H1 (cell line): ENCODE measurements around the gene LAPTM4A. TPM values are rescaled to one million over a fixed set of nuclear protein-coding genes. Genes with fewer than 3 reads are reported as not detected.

Source experiments
- CTCF ChIA-PET: fragments of 300-600 bp; sonication (Branson Sonifier 250); formaldehyde crosslinking; loops from one replicate; lab custom pipeline; 2021; ENCODE audit not compliant: partially characterized antibody; lab: Charles Lee
- POLR2A ChIA-PET: fragments of 300-600 bp; sonication (Branson Sonifier 250); formaldehyde crosslinking; loops from one replicate; lab custom pipeline; 2021; ENCODE audit warnings: inconsistent platforms; ENCODE audit not compliant: partially characterized antibody; lab: Charles Lee
- DNase-seq, 2 experiments: peaks; one replicate each; pipeline versions ENCODE4 v3.0.0 to v3.0.0-alpha.2; 2010 to 2022; ENCODE audit warnings: low spot score in 2 of 2, low read depth in 1 of 2, mixed read lengths in 1 of 2
- FAIRE-seq: peaks from 2 replicates; lab custom pipeline; 2011; peaks lifted over from hg19 to GRCh38; lab: Jason Lieb, UNC
- H2AFZ ChIP-seq: 2 replicates; pipeline ENCODE4 v1.8.1; 2012; ENCODE audit warnings: low read length, inconsistent platforms
- H2AK5ac ChIP-seq: 2 replicates; pipeline ENCODE4 v1.6.1; 2013; ENCODE audit warnings: low read depth, low read length
- H2BK120ac ChIP-seq: replicated peaks from 2 replicates; pipeline ENCODE3; 2013; ENCODE audit warnings: low read depth, low read length, inconsistent platforms
- H2BK12ac ChIP-seq: 2 replicates; pipeline ENCODE4 v1.6.1; 2013; ENCODE audit warnings: low read depth, low read length
- H2BK15ac ChIP-seq: 2 replicates; pipeline ENCODE4 v1.6.1; 2013; ENCODE audit warnings: low read length
- H2BK20ac ChIP-seq: 2 replicates; pipeline ENCODE4 v1.6.1; 2013; ENCODE audit warnings: low read length
- H2BK5ac ChIP-seq: 2 replicates; pipeline ENCODE4 v1.6.1; 2013; ENCODE audit warnings: low read depth, low read length
- H3K14ac ChIP-seq: 2 replicates; pipeline ENCODE4 v1.6.1; 2013; ENCODE audit warnings: inconsistent platforms; ENCODE audit not compliant: insufficient read length
- H3K18ac ChIP-seq: 2 replicates; pipeline ENCODE4 v1.6.1; 2013; ENCODE audit warnings: low read length; ENCODE audit errors: extremely low read depth
- H3K23ac ChIP-seq: 2 replicates; pipeline ENCODE4 v1.6.1; 2013; ENCODE audit warnings: inconsistent platforms; ENCODE audit not compliant: insufficient read length
- H3K23me2 ChIP-seq: 2 replicates; pipeline ENCODE4 v1.6.1; 2013; ENCODE audit warnings: low read depth, low read length
- H3K27ac ChIP-seq: 2 replicates; pipeline ENCODE4 v1.6.1; 2011; ENCODE audit warnings: low read depth, low read length, inconsistent platforms
- H3K27me3 ChIP-seq, 4 experiments: replicated peaks in 1 of 4; 1 replicate in 1 of 4; 2 replicates in 3 of 4; pipeline versions ENCODE4 v1.6.1 to v1.8.1; 2011 to 2013; ENCODE audit warnings: low read length in 3 of 4, mild to moderate bottlenecking in 3 of 4, inconsistent platforms in 2 of 4, mixed read lengths in 2 of 4, moderate library complexity in 1 of 4; ENCODE audit not compliant: control insufficient read depth in 3 of 4, insufficient read depth in 3 of 4; ENCODE audit errors: extremely low read depth in 1 of 4
- H3K36me3 ChIP-seq, 4 experiments: 2 replicates each; pipeline versions ENCODE4 v1.6.1 to v1.8.1; 2011 to 2013; ENCODE audit warnings: mild to moderate bottlenecking in 4 of 4, low read length in 3 of 4, moderate library complexity in 2 of 4, control low read depth in 1 of 4, inconsistent platforms in 1 of 4; ENCODE audit not compliant: insufficient read depth in 4 of 4, control insufficient read depth in 2 of 4
- H3K4ac ChIP-seq: replicated peaks from 2 replicates; pipeline ENCODE3; 2013; ENCODE audit warnings: low read length, low read depth, mixed read lengths, inconsistent platforms; ENCODE audit not compliant: insufficient read length
- H3K4me1 ChIP-seq, 4 experiments: replicated peaks in 1 of 4; 1 replicate in 1 of 4; 2 replicates in 3 of 4; pipeline versions ENCODE4 v1.6.1 to v1.8.1; 2011 to 2013; ENCODE audit warnings: low read length in 3 of 4, inconsistent platforms in 2 of 4, mixed read lengths in 1 of 4; ENCODE audit not compliant: insufficient read depth in 4 of 4, control insufficient read depth in 3 of 4
- H3K4me2 ChIP-seq, 2 experiments: 2 replicates each; pipeline versions ENCODE4 v1.6.1 to v1.8.1; 2011 to 2013; ENCODE audit warnings: low read depth in 2 of 2, low read length in 2 of 2, control low read depth in 1 of 2, inconsistent platforms in 1 of 2, mild to moderate bottlenecking in 1 of 2; ENCODE audit not compliant: insufficient read depth in 1 of 2
- H3K4me3 ChIP-seq, 4 experiments: fragments of 200-600, 300-600 bp in 1 of 4; sonication (generic), shearing (Covaris generic), sonication (Bioruptor Twin) in 1 of 4; 2 replicates each; pipeline versions ENCODE4 v1.5.1 to v1.8.1; 2011 to 2016; ENCODE audit warnings: low read length in 4 of 4, low read depth in 3 of 4, control low read depth in 2 of 4, inconsistent platforms in 2 of 4, mild to moderate bottlenecking in 2 of 4, mixed read lengths in 1 of 4, moderate library complexity in 1 of 4; ENCODE audit not compliant: insufficient read depth in 2 of 4; ENCODE audit errors: extremely low read depth in 1 of 4
- H3K56ac ChIP-seq: replicated peaks from 2 replicates; pipeline ENCODE3; 2013; ENCODE audit warnings: low read depth, mild to moderate bottlenecking, mixed read lengths, low read length, inconsistent platforms; ENCODE audit not compliant: insufficient read length
- H3K79me1 ChIP-seq: 2 replicates; pipeline ENCODE4 v1.6.1; 2013; ENCODE audit warnings: low read depth, low read length, control low read depth
- H3K79me2 ChIP-seq, 2 experiments: 2 replicates each; pipeline versions ENCODE4 v1.6.1 to v1.8.1; 2012 to 2013; ENCODE audit warnings: low read length in 2 of 2, mild to moderate bottlenecking in 2 of 2, inconsistent platforms in 1 of 2; ENCODE audit not compliant: insufficient read depth in 2 of 2, control insufficient read depth in 1 of 2
- H3K9ac ChIP-seq, 4 experiments: replicated peaks in 1 of 4; 1 replicate in 1 of 4; 2 replicates in 3 of 4; pipeline versions ENCODE4 v1.6.1 to v1.8.1; 2011 to 2013; ENCODE audit warnings: low read depth in 3 of 4, low read length in 3 of 4, control low read depth in 2 of 4, mild to moderate bottlenecking in 2 of 4, moderate library complexity in 2 of 4, inconsistent platforms in 1 of 4; ENCODE audit errors: extremely low read depth in 1 of 4
- H3K9me3 ChIP-seq, 2 experiments: 2 replicates each; pipeline versions ENCODE4 v1.6.1 to v1.8.1; 2012 to 2013; ENCODE audit warnings: mild to moderate bottlenecking in 2 of 2, moderate library complexity in 2 of 2, control low read depth in 1 of 2, inconsistent platforms in 1 of 2, low read depth in 1 of 2, low read length in 1 of 2, mixed read lengths in 1 of 2; ENCODE audit not compliant: insufficient read depth in 2 of 2
- H4K20me1 ChIP-seq, 2 experiments: replicated peaks in 1 of 2; 2 replicates each; pipeline versions ENCODE3 to v1.8.1; 2011 to 2013; ENCODE audit warnings: inconsistent platforms in 2 of 2, low read length in 2 of 2, mild to moderate bottlenecking in 1 of 2; ENCODE audit not compliant: insufficient read depth in 2 of 2, control insufficient read depth in 1 of 2
- H4K5ac ChIP-seq: 2 replicates; pipeline ENCODE4 v1.6.1; 2013; ENCODE audit warnings: low read length, low read depth, mixed read lengths, inconsistent platforms; ENCODE audit not compliant: insufficient read length
- H4K8ac ChIP-seq: 2 replicates; pipeline ENCODE4 v1.8.0; 2013; ENCODE audit warnings: mild to moderate bottlenecking, moderate library complexity, low read length, inconsistent platforms; ENCODE audit not compliant: insufficient read depth; ENCODE audit errors: extremely low read depth
- H4K91ac ChIP-seq: replicated peaks from 2 replicates; pipeline ENCODE3; 2013; ENCODE audit warnings: low read length, mixed read lengths, inconsistent platforms; ENCODE audit not compliant: insufficient read length
- ASH2L ChIP-seq: fragments of 200-600, 300-600 bp; sonication (generic); IDR thresholded peaks from one replicate; pipeline ENCODE4 v1.7.1; 2017; ENCODE audit warnings: low read length
- BCL11A ChIP-seq, 2 experiments: IDR thresholded peaks; one replicate each; pipeline ENCODE4 v1.6.1; 2011; ENCODE audit warnings: low read depth in 2 of 2, low read length in 2 of 2, mild to moderate bottlenecking in 2 of 2
- KDM1A ChIP-seq: fragments of 200-600, 300-600 bp; sonication (generic); IDR thresholded peaks from 2 replicates; pipeline ENCODE4 v1.7.1; 2016; ENCODE audit warnings: mild to moderate bottlenecking, low read length, borderline replicate concordance
- MAFK ChIP-seq: IDR thresholded peaks from 2 replicates; pipeline ENCODE4 v1.6.1; 2012; ENCODE audit warnings: low read depth, mild to moderate bottlenecking, improper control_type of control experiment, low read length
- NANOG ChIP-seq: IDR thresholded peaks from 2 replicates; pipeline ENCODE4 v1.6.1; 2011; ENCODE audit warnings: low read length, low read depth, mild to moderate bottlenecking, inconsistent platforms; ENCODE audit not compliant: insufficient read depth, poor library complexity, severe bottlenecking
- PHF8 ChIP-seq: fragments of 200-600 bp; sonication (generic); conservative IDR thresholded peaks from 2 replicates; pipeline ENCODE4 v1.7.1; 2012; ENCODE audit warnings: low read depth, mild to moderate bottlenecking, inconsistent platforms, low read length, moderate library complexity
- POU5F1 ChIP-seq: IDR thresholded peaks from 2 replicates; pipeline ENCODE4 v1.6.1; 2011; ENCODE audit warnings: low read depth, mild to moderate bottlenecking, low read length, moderate library complexity
- RAD21 ChIP-seq, 2 experiments: IDR thresholded peaks in 1 of 2; conservative IDR thresholded peaks in 1 of 2; 2 replicates each; pipeline ENCODE4 v1.6.1; 2011; ENCODE audit warnings: low read depth in 2 of 2, low read length in 2 of 2, improper control_type of control experiment in 1 of 2, inconsistent platforms in 1 of 2, mild to moderate bottlenecking in 1 of 2, moderate library complexity in 1 of 2
- SP2 ChIP-seq: IDR thresholded peaks from 2 replicates; pipeline ENCODE4 v1.6.1; 2012; ENCODE audit warnings: mild to moderate bottlenecking, low read length, inconsistent platforms
- TAF1 ChIP-seq: IDR thresholded peaks from 2 replicates; pipeline ENCODE4 v1.6.1; 2011; ENCODE audit warnings: mild to moderate bottlenecking, low read depth, low read length
- TBP ChIP-seq: IDR thresholded peaks from 2 replicates; pipeline ENCODE4 v1.6.1; 2011; ENCODE audit warnings: low read depth, low read length, improper control_type of control experiment
- TEAD4 ChIP-seq: IDR thresholded peaks from 2 replicates; pipeline ENCODE4 v1.6.1; 2012; ENCODE audit warnings: low read depth, low read length, inconsistent platforms, mixed read lengths
- WGBS, 2 experiments: shearing (Covaris generic) in 1 of 2; methylation state at CpG; one replicate each; pipeline versions ENCODE4 v1.1.6 to v1.1.7; 2013 to 2015; ENCODE audit warnings: low lambda C conversion rate in 2 of 2, mixed read lengths in 2 of 2, inconsistent platforms in 1 of 2, low coverage in 1 of 2, missing lambda C conversion rate in 1 of 2; ENCODE audit not compliant: insufficient replicate concordance in 2 of 2, insufficient coverage in 1 of 2, insufficient read length in 1 of 2; ENCODE audit errors: extremely low coverage in 1 of 2, missing lambda C conversion rate in 1 of 2; 5-methylcytosine and 5-hydroxymethylcytosine counted together
- polyA plus RNA-seq, 7 experiments: library from polyadenylated mRNA; depleted of rRNA in 3 of 7; stranded (reverse) in 5 of 7; unstranded in 2 of 7; fragments of >200 nt in 5 of 7; fragments of 200-250 nt in 2 of 7; gene quantifications; 1 replicate in 5 of 7; 2 replicates in 1 of 7; 4 replicates in 1 of 7; pipeline versions ENCODE4 v1.2.1 to v1.2.3, GENCODE V29; 2011 to 2013; ENCODE audit warnings: missing spikeins in 2 of 7, mixed read lengths in 2 of 7
- total RNA-seq: library from RNA; stranded (reverse); fragmentation: NEBNext Ultra II Directional; extraction: Animal tissue kit (Norgen Biotek cat#: 25700); gene quantifications from 2 replicates; pipeline ENCODE4 v1.2.1, GENCODE V29; 2021

LAPTM4A gene
- total and polyA plus RNA-seq, 2 of the 8 experiments (the other 6 are each of a cell fraction or from before 2014, with no cell fraction given): 193 to 419 TPM

DNA sequence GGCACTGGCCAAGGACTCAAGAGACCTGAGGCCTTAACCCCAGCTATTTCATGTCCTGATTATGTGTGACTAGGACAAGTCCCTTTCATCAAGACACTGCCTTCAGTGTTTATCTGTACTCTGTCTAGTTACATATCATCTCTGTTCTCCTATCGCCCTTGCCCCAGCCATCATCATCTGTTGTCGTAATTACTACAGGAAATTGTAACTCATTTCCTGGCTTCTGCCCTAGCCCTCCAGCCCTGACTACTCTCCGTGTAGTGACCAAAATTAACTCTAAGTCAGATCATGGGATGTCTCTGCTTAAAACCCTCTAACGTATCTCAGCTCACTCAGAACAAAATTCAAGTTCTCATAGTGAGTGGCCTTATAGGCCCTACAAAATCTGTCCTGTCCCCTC is 49.3 kb upstream of the LAPTM4A start:
- Histone ChIP-seq H2BK120ac (no peak overlapping the region), H3K79me2 (no peaks in the 10 kb centered on the region), H3K4me2 (no peak overlapping the region), H3K56ac (no peak overlapping the region), H3K23ac (no peak overlapping the region), H4K8ac (no peak overlapping the region), H2BK5ac (no peak overlapping the region), H2AFZ (no peak overlapping the region), H3K9ac (no peak overlapping the region), H2AK5ac (no peak overlapping the region), H4K91ac (no peak overlapping the region), H3K4me1 (no peaks in the 10 kb centered on the region), H2BK20ac (no peak overlapping the region), H4K20me1 (no peaks in the 10 kb centered on the region), H2BK15ac (no peak overlapping the region), H2BK12ac (no peak overlapping the region), H3K36me3 (no peaks in the 10 kb centered on the region), H4K5ac (no peak overlapping the region), H3K23me2 (no peaks in the 10 kb centered on the region), H3K4me3 (no peak overlapping the region), H3K14ac (no peak overlapping the region), H3K18ac (no peak overlapping the region), H3K79me1 (no peaks in the 10 kb centered on the region), H3K9me3 (no peaks in the 10 kb centered on the region), H3K27ac (no peak overlapping the region), H3K4ac (no peak overlapping the region), H3K27me3 (no peaks in the 10 kb centered on the region)
- POLR2A ChIA-PET: no interaction called here
- 91% methylated on average over 4 of the region's 4 CpGs; no CpG with 5 or more reads in 1 of the 2 experiments for WGBS, 2 experiments
- no peak for DNase-seq
- FAIRE-seq: no peak
- CTCF ChIA-PET: interaction anchor here (1.1 to 1.6 kb wide), 6 partner anchors 10 to 550 kb away, joined by 3 to 7 read pairs (median 4); partner anchors contain the start of gene HS1BP3
- TF ChIP-seq ASH2L: no peak
- no peak for TF ChIP-seq POU5F1
- TF ChIP-seq NANOG: no peak
- TF ChIP-seq RAD21 (IDR thresholded peaks at IDR 0.05 in 1 of 2, conservative IDR thresholded peaks at IDR 0.05 in 1 of 2; ENCODE audit: low read depth in 2 of 2, low read length in 2 of 2): no peak
- no peak for TF ChIP-seq KDM1A
- no peak for TF ChIP-seq SP2
- no peak for TF ChIP-seq BCL11A (IDR thresholded peaks at IDR 0.05; ENCODE audit: low read depth in 2 of 2, low read length in 2 of 2)
- no peak for TF ChIP-seq PHF8
- no peak for TF ChIP-seq MAFK
- no peak for TF ChIP-seq TEAD4
- no peak for TF ChIP-seq TAF1
- TF ChIP-seq TBP: no peak
